ENCODE measurements around the gene POLR1D.

POLR1D gene

DNA sequence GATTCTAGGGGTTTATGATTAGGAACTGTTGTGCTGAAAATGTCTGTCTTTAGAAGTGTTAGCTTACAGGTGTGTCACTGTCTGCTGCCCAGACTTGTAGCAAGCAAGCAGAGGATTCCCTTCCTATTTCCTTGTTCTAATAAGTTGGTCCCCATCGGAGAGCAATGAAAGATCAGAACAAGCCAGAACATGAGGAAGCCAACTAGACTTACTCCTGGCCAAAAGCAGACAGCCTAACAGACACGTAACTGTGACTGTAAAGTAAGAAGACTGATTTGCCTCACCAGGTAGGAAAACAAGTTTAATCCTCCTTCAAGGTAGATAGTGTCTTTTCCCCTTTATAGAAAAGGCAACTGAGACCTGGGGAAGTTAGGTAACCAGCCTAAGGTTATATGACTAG lies 12.5 kb downstream of the POLR1D start:
- no peak for DNase-seq (ENCODE audit: low read depth, low spot score)
- H3K4me3 ChIP-seq (ENCODE audit: low read depth, low read length) = no peak overlapping the region
- TF ChIP-seq, protein P1, sequence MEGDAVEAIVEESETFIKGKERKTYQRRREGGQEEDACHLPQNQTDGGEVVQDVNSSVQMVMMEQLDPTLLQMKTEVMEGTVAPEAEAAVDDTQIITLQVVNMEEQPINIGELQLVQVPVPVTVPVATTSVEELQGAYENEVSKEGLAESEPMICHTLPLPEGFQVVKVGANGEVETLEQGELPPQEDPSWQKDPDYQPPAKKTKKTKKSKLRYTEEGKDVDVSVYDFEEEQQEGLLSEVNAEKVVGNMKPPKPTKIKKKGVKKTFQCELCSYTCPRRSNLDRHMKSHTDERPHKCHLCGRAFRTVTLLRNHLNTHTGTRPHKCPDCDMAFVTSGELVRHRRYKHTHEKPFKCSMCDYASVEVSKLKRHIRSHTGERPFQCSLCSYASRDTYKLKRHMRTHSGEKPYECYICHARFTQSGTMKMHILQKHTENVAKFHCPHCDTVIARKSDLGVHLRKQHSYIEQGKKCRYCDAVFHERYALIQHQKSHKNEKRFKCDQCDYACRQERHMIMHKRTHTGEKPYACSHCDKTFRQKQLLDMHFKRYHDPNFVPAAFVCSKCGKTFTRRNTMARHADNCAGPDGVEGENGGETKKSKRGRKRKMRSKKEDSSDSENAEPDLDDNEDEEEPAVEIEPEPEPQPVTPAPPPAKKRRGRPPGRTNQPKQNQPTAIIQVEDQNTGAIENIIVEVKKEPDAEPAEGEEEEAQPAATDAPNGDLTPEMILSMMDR (IDR thresholded peaks at IDR 0.05; ENCODE audit: insufficient read depth, low read length, missing control alignments) = no peak
- POLR2A ChIA-PET = no interaction called here
- CTCF ChIA-PET = interaction anchor here (1.0 to 1.1 kb wide), 2 partner anchors 12 to 28 kb away, joined by 3 to 4 read pairs; no protein-coding TSS in a partner anchor

DNA sequence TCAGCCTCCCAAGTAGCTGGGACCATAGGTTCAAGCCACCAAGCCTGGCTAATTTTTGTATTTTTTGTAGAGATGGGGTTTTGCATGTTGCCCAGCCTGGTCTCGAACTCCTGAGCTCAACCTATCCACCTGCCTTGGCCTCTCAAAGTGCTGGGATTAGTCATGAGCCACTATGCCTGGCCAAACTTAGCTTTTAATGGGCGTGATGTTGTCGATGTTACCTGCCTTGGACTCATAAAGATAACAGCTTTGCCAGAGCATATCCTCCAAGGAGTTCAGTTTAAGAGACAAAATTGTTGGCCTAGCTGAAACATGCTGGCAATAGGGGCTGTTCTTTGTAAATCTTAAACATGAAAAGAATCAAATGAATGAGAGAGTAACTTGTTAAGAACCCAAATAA lies 13.1 kb downstream of the POLR1D start:
- ChIA-PET POLR2A (no interaction called here), CTCF (interaction anchor here (0.6 to 1.1 kb wide), 2 partner anchors 8 to 29 kb away, joined by 3 read pairs; no protein-coding TSS in a partner anchor)
- no peak overlapping the region for H3K4me3 ChIP-seq (ENCODE audit: low read depth, low read length)
- DNase-seq (ENCODE audit: low read depth, low spot score) = no peak
- TF ChIP-seq, protein P1 (IDR thresholded peaks at IDR 0.05; ENCODE audit: insufficient read depth, low read length, missing control alignments) = no peak

DNA sequence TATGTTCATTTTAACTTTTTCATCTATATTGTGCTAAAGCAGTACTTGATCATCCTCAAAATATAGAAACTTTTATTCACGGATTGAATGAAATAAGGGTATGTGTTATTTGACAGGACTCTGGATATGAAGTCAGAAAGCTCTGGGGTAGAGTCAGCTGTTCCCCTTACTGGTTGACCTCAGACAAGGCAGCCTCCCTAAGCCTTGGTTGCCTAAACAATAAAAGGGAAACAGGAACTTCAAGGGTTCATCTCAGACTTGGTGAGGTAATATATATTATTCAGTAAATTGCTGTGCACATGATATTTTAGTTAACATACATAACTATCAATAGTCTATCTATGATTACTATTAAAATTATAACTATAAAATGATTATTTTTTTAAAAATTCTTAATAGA lies 13.6 kb downstream of the POLR1D start:
- DNase-seq (ENCODE audit: low read depth, low spot score) = no peak
- POLR2A ChIA-PET = no interaction called here
- TF ChIP-seq, protein P1 (IDR thresholded peaks at IDR 0.05; ENCODE audit: insufficient read depth, low read length, missing control alignments) = no peak
- H3K4me3 ChIP-seq (ENCODE audit: low read depth, low read length) = no peak overlapping the region
- CTCF ChIA-PET = interaction anchor here (0.6 to 1.2 kb wide), 3 partner anchors 8 to 29 kb away, joined by 3 read pairs; no protein-coding TSS in a partner anchor

DNA sequence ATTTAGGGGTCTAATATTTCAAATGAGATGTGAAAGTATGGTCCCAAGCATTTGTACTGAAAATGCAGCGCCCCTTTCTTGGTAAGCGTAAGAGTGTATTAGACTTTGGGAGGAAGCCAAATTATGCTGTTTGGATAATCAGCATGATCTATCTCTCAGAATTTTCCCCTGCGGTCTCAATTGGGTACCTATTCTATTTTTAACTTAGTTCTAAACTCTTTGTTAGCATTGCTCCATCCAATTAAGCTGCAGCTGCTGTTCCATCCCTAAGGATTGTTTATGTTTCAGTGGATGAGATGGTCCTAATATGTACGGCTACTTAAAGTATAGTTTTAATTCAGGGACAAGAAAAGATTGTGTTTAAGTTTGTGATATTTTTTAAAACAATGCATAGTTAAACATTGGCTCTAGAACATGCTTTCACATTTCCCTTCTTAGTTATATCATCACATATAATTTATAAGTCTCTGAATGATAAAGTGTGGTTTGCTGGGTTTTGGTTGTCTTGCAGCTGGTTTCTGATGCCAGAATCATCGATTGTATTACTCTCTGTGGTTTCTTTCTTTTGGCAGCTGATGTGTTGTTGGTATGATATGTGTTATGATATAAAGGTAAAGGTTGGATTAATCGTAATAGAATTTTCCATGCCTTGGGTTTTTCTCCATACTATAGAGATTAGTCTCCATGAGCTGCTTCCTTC lies 15.0 kb downstream of the POLR1D start:
- POLR2A ChIA-PET = no interaction called here
- CTCF ChIA-PET = no interaction called here
- H3K4me3 ChIP-seq (ENCODE audit: low read depth, low read length) = no peak overlapping the region
- TF ChIP-seq, protein P1 (IDR thresholded peaks at IDR 0.05; ENCODE audit: insufficient read depth, low read length, missing control alignments) = no peak
- DNase-seq (ENCODE audit: low read depth, low spot score) = no peak

DNA sequence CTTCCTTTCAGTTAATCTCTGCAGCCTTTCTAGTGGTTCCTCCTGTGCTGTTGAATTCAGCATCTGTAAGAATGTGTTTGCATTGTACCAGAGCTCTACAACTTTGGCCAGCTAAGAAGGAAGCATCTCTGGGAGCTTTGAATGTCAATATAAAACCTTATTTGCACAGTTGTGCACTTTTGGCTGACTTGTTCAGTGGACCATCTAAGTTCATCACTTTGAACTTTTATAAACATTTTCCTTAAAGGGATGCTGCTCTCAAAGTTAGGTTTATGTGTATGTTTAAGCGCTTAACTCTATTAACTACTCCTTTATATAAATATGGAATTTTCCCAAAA lies 15.6 kb downstream of the POLR1D start:
- POLR2A ChIA-PET = no interaction called here

DNA sequence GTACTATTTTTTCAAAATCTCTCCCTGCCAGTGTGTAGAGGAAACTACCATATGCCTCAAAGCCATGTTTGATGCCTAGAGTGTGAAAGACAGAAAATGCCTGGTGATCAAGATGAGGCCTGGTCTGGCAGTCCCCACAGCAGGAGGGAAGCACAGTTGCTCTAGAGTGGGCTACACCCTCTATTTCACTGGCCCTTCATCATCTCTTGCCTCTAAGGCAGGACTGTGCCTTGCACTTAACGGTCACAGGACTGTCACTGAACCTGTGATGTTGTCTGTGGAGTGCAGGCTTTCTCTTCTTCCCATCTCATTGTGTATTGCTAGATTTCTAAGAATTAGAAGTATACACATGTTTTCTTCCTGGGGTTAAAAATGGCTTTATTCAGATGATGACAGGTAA lies 16.3 kb downstream of the POLR1D start:
- DNase-seq (ENCODE audit: low read depth, low spot score) = no peak
- TF ChIP-seq, protein P1 (IDR thresholded peaks at IDR 0.05; ENCODE audit: insufficient read depth, low read length, missing control alignments) = no peak
- CTCF ChIA-PET = no interaction called here
- POLR2A ChIA-PET = interaction anchor here (1.2 kb wide), 1 partner anchor 18 kb away, joined by 4 read pairs; the partner anchor contains the start of gene LNX2
- no peak overlapping the region for H3K4me3 ChIP-seq (ENCODE audit: low read depth, low read length)

More for the DNA sequence above, 15.6 kb downstream of the POLR1D start:
- no peak for DNase-seq (ENCODE audit: low read depth, low spot score)
- H3K4me3 ChIP-seq (ENCODE audit: low read depth, low read length) = no peak overlapping the region
- TF ChIP-seq, protein P1 (IDR thresholded peaks at IDR 0.05; ENCODE audit: insufficient read depth, low read length, missing control alignments) = no peak
- CTCF ChIA-PET = no interaction called here
